Neural cell (in vitro differentiated cells): ENCODE measurements around the gene WIPF2.
"Not testable (repeated sequence)": the region's sequence is repeated elsewhere in the genome, so short reads cannot be mapped to it uniquely, and the experiment has no call there.

Experiments used
- EZH2 ChIP-seq: fragments of 200-600, 300-800 bp; shearing (Covaris generic), sonication (generic); IDR thresholded peaks from 2 replicates; pipeline ENCODE4 v1.6.1; 2014; ENCODE audit warnings: antibody characterized with exemption, low read length, borderline replicate concordance, mild to moderate bottlenecking; ENCODE audit not compliant: insufficient read depth, poor library complexity, severe bottlenecking
- RAD21 ChIP-seq: fragments of 450-650 bp; conservative IDR thresholded peaks from 2 replicates; pipeline ENCODE4 v1.6.1; 2014; ENCODE audit warnings: antibody characterized with exemption, mild to moderate bottlenecking, moderate library complexity
- TF ChIP-seq, protein P1 (sequence below): fragments of 450-650 bp; IDR thresholded peaks from 2 replicates; pipeline ENCODE4 v1.5.1; 2014; ENCODE audit warnings: antibody characterized with exemption, mild to moderate bottlenecking, moderate library complexity; ENCODE audit not compliant: poor library complexity, severe bottlenecking

DNA sequence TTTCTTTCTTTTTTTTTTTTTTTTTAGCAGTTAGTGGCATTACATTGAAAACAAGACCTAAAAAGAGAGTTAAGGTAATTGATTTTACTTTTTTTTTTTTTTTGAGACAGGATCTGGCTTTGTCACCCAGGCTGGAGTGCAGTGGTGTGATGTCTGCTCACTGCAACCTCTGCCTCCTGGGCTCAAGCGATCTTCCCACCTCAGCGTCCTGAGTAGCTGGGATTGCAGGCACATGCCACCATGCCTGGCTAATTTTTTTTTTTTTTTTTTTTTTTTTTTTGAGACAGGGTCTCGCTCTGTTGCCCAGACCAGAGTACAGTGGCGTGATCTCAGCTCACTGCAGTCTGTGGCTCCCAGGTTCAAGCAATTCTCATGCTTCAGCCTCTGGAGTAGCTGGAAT lies 12.8 kb downstream of the WIPF2 start:
- TF ChIP-seq, protein P1, sequence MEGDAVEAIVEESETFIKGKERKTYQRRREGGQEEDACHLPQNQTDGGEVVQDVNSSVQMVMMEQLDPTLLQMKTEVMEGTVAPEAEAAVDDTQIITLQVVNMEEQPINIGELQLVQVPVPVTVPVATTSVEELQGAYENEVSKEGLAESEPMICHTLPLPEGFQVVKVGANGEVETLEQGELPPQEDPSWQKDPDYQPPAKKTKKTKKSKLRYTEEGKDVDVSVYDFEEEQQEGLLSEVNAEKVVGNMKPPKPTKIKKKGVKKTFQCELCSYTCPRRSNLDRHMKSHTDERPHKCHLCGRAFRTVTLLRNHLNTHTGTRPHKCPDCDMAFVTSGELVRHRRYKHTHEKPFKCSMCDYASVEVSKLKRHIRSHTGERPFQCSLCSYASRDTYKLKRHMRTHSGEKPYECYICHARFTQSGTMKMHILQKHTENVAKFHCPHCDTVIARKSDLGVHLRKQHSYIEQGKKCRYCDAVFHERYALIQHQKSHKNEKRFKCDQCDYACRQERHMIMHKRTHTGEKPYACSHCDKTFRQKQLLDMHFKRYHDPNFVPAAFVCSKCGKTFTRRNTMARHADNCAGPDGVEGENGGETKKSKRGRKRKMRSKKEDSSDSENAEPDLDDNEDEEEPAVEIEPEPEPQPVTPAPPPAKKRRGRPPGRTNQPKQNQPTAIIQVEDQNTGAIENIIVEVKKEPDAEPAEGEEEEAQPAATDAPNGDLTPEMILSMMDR, result not testable (repeated sequence)
- not testable (repeated sequence) for TF ChIP-seq EZH2, RAD21
